Gastrocnemius medialis (tissue), 4 donors: ENCODE data around the gene CDK13.

ENCODE experiments used
- CTCF ChIP-seq, 5 experiments: fragments of 450-650 bp in 3 of 5; fragments of 200-600 bp in 2 of 5; sonication (generic) in 2 of 5; IDR thresholded peaks in 4 of 5; conservative IDR thresholded peaks in 1 of 5; 1 replicate in 4 of 5; 2 replicates in 1 of 5; pipeline ENCODE4 v1.5.1; 2016 to 2019; ENCODE audit warnings: antibody characterized with exemption in 5 of 5, mild to moderate bottlenecking in 3 of 5, moderate library complexity in 3 of 5
- POLR2A ChIP-seq, 2 donors: fragments of 450-650 bp; IDR thresholded peaks; one replicate each; pipeline ENCODE4 v1.6.1; 2017; ENCODE audit warnings: antibody characterized with exemption in 2 of 2, mild to moderate bottlenecking in 2 of 2, moderate library complexity in 2 of 2

DNA sequence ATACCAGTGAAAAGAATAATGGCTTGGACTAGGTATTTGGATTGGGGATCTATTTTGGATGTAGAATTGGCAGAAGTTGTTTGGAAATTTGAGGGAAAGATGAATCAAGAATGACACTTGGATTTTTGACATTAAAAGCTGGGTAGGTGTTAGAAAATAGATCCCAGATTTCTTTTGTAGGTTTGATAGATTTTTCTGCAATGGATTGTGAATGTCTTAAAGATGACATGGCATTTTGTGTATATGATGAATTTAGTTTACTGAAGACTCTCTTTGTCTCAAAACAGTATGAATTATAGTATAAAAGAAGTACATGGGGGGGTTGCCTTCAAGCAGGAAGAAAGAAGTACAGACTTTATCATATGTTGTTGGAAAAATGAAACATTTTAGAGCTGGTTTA is 108.6 kb downstream of the CDK13 start:
- no peak for TF ChIP-seq CTCF (IDR thresholded peaks at IDR 0.05 in 4 of 5, conservative IDR thresholded peaks at IDR 0.05 in 1 of 5)
- no peak for TF ChIP-seq POLR2A (IDR thresholded peaks at IDR 0.05)
